Hematopoietic multipotent progenitor cell treated with erythropoietin and hydrocortisone succinate and interleukin-3 and kit ligand, for 4 days (in vitro differentiated cells): ENCODE measurements around the gene COL21A1.
A peak's percentile ranks its signal among the peaks of the same experiment; 100 is the strongest.

ENCODE experiments used
- DNase-seq: peaks from one replicate; pipeline ENCODE4 v3.0.0-alpha.2; 2015

Gene COL21A1

DNA sequence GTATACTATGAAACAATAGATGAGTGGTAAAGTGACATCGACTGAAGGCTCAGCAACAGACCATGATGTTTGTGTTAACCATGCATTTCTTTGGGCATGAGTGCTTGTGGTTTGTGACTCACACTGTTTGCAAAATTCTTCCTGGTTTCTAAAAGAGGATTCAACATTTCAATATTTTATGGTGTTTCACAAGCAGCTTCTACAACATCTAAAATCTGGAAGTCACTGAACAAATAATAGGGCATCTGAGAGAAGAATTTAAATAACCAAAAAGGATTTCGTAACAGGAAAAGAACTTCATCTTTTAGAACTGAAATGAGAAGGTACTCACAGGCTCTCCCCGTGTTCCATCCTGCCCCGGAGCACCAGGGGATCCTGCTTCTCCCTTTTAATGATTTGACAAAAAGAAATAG is 146.2 kb downstream of the COL21A1 start:
- peak; percentile 63 for DNase-seq

DNA sequence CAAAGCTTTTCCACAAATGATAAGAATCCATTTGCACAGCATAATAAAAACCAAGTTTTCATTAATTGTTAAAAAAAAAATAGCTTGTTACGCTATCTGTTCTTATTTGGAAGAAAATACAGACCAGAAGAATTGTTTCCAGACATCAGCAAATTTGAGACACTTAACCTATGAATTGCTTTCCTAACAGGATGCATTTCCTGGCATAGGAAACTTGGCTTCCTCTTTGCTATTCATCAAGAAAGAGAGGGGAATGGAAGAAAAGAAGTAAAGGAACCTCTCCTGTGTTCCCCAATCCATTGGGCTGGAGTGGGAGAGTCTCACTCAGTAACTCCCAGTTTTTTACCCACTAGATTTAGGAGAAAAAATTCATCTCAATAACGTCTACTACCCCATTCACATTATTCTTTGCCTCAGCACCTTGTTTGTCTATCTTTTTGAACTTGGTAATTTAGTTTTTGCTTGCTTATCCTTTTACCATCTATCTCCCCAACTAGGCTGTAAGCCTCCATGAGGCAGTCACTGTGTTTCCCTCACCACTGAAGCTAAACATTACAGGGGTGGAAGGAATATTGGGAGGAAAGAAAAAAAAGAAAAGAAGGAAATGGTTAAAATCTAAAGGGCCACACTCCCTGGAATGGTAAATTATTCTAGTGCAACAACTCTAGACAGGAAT is 150.3 kb downstream of the COL21A1 start:
- DNase-seq: no peak

DNA sequence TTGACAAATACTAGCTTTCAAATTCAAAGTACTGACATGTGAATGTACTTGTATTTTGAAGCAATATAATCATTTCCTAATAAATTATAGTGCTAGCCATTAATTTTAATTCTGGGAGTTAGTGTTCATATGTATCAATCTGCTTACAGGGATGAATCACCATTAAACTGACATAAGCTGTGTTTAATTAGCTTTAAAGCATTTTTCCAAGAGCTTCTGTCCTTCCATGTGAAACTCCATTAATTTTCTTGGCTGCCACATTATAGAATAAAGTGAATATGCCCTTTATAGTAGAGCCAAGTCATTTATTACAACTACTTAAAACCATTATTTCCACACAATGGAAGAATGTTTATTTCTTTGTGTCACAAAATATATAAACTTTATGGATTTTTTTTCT is 150.8 kb downstream of the COL21A1 start:
- no peak for DNase-seq

DNA sequence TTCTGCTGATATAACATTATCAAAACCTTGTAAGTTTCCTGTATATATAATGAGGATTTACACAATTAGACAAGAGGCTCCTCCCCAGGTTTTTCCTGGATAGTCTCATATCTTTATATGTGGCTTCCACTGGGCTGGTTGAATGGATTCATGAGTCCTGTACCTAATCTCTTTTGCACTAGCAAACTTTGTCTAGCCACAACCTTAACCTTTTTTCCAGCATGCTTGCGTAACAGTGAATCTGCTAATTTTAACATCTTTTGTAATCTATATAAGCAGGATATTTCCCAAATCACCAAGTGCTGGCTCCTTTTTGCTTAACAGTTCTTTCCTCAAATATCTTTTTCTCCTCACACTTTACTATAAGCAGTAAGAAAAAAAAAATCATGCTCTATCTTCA is 153.6 kb downstream of the COL21A1 start:
- no peak for DNase-seq

DNA sequence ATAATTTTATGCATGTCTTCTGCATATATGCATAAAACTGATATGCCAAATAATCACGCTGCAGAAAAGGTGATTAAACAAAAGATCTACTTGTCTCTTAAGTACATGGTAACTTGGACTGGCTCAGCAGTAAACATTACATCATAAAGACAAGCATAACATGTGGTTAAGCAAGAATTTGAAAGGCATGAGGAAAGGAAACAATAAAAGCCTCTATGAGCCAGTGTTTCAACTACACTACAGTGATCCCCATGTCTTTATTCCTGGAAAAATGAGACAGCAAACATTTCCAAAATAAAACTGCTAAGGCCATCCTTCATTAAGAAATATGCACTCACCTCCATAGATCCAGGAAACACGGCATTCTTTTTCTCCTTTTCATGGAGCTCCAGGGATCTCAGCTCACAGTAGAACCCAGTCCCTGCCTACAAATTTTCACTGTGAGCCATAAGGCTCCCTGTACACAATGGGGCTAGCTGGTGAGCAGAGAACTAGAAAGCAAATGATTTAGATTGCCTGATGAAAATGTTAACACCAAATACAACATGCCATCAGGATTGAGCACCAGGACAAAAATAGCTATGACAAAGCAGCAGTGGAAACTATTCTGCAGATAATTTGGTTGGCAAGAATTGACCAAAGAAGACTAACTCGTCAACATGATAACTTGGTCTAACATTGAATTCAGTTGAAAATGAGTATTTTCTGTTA is 156.1 kb downstream of the COL21A1 start:
- peak; percentile 2 for DNase-seq

DNA sequence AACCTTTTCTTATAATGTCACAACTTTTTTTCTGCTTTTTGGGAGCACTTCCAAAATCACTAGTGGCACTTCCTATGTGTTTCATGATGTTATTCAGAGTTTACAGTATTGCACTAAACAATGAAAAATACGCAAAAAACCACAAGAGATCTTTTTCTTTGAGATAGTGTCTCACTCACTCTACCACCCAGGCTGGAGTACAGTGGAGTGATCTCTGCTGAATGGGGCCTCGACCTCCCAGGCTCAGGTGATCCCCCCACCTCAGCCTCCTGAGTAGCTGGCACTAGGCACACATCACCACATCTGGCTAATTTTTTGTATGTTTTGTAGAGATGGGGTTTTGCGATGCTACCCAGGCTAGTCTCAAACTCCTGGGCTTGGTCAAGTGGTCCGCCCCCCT is 158.7 kb downstream of the COL21A1 start:
- DNase-seq: no peak

DNA sequence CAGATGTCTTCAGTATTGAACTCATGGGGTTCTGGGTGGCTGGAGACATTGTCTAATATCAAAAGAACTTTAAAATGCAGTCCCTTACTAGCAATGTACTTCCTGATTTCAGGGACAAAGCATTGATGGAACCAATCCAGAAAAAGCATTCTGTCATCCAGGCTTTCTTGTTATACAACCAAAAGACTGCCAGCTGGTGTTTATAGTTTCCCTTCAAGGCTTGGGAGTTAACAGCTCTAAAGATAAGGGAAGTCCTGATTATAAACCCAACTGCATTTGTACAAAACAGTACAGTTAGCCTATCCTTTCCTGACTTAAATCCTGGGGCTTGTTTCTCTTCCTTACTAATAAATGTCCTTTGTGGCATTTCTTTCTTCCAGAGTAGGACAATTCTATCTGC is 160.0 kb downstream of the COL21A1 start:
- no peak for DNase-seq

DNA sequence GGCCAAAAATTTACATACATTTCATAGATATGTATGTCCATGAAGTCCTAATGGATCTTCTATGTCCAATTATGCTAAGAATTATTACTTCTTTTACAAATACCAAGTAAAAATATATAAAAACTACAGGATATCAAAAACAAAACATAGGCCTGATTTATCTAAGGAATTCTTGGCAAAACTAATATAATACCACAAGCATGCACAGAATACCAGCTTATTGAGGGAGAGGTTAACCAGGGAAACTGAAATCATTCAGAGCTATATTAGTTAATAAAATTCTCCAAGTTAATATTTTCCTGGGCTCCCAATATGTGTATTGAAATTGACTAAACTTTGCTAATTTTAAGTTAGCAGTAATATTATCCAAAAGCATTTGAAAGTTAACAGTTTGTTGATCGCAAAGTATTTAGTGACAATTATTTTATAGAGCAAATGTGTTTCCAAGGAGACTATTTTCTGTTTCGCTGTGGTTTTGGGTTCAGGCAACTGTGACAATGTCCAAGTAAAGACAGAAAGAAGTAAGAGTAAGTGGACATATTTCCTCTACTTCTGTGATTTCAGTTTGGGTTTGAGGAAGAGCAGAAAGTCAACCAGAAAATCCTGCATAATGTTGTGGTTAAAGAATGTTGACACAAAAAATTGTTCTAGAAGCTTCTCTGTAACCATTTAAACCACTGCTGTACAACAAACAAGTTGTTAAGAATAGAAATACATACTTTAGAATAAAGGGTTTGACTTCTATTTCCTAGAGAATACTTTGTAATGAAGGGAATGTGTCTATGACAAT is 167.4 kb downstream of the COL21A1 start:
- DNase-seq: no peak

DNA sequence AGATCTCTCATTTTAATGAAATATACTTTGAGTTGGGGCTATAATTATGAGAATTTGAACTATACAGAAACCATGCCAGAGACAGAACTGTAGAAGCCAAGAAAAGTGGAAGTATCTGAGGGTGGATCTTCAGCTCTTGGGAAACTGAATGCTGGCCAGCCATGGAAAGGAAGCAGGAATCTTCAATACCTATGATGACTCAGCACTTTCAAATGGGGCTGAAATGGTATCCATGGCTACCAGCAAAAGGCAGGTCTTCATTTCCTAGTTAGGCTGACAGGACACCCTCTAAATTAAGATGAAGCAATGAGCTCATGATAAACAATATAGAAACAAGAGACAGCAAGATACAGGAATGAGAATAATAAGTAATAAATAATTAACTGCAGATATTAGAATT is 171.3 kb downstream of the COL21A1 start:
- DNase-seq: no peak

DNA sequence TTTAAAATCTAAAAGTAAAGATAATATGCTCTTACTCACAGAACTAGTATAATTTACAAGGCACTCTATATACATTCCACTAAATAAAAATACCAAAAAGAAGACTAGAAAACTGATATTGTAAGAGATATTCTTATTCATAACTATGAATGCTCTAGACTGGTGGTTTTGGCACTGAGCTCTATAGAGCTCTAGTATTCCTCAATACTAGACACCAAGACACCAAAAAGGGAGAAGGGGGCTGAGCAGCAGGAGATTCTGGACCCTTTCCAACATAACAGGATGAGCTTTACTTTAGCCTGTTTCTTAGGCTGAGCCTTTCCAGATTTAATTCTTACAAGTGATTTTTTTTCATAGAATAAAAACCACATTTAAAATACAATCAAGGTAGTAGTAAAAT is 173.6 kb downstream of the COL21A1 start:
- DNase-seq: no peak

DNA sequence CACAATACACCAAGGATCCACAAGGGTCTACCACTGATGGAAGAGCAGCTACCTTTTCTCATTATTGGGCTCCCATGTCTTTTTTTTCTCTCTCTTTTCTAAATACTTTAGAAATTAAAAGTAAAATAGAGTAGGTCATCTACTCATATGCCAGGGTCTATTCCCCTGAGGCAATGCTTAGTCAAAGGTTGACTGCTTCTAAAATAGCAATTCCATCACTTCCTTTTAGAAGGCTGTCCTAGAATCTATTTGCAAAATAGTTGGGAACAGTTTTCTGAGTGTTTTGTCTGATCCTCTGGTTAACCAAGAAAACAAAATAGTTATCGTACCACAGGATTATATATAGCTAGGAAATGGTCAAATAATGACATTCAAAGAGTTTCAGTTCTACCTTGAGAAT is 174.1 kb downstream of the COL21A1 start:
- DNase-seq: no peak

DNA sequence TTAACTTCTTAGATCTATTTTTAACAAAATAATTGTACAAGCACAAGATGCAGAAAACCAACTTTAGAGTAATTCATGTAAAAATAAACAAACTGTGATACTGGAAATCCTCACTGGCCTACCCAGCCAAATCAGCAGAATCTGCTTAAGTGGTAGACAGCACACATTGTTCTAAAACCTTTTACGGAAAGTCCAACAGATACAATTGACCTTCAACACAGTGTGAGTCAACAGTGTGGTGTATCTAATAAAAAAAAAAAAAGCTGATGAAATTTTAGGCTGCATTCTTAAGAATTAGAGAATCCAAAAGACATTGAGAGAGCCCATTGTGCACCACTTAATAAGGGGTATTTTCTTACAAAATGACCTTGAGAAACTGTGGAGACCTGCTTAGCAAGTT is 174.5 kb downstream of the COL21A1 start:
- no peak for DNase-seq

DNA sequence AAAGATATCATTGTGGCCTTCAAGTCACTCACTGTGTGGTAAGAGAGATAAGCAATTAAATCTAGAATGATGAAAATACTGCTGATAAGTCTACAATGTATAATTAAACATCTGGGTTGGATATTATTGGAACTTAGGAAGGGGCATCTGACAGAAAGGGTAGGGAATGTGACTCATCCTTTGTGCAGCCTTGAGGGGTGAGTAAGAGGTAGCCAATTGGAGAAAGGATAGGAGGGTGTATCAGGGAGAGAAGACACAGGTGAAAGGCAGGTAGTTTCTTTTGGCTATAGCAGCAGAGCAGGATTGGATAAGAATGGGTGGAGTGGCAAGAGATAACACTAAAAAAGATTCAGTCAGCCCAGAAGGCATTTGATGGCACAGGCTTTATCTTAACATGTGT is 182.0 kb downstream of the COL21A1 start:
- no peak for DNase-seq

DNA sequence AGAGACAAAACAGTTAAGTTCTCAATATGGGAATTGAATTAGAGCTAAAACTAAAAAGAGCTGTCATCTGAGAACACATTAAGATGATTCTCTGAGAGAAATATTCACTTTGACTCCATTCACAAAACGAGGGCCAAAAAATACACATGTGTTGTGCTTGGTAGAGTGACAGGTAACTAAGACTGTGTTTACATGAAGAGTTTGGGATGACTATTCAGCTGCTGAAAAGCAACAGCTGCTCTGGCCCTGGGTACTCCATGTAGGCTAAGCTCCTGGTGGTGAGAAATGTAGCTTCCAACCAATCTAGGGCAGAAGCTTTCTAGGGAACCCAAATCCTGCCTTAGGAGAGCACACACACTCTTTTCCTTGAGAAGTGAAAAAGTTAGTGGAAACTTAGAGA is 184.5 kb downstream of the COL21A1 start:
- DNase-seq: no peak

DNA sequence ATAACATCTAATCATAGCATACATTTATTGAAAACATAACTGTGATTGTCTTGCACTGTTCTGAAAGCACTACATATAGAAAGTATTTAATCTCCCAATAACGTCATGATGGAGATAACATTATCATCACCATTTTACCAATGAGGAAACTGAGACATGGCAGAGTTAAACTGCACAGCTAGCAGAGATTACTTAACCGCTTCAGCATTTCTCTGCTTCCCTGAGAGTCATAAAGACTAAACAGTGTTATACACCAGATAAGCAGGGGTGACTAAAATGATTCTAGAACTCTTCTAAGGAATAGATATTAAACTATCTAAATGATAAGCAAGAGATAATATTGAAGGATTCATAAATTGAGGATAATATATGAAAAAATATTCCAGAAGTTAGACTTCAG is 188.7 kb downstream of the COL21A1 start:
- no peak for DNase-seq

DNA sequence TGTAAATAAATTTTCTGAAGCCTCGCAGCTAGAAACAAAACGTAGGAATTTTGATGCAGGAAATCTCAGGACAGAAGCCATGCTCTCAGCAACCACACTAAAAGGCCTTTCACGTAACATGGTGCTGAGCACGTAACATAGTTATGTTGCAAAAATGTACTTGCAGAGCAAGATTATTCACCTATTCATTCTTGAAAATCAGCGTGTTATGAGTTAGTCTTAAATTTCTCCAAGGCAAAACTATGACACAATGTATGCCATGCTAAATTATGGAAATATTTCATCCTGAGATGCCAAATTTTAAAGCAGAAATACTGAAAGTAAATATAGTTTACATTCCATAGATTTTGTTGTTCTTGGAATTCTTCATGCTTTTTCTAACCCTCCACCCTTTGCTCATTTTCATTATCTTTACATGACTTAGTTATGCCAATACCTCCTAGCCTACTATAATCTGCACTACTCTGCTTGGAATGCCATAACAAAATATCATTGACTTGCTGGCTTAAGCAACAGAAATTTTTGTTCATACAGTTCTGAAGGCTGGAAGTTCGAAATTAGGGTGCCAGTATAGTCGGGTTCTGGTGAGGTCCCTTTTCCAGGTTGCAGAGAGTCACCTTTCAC is 192.2 kb downstream of the COL21A1 start:
- no peak for DNase-seq

DNA sequence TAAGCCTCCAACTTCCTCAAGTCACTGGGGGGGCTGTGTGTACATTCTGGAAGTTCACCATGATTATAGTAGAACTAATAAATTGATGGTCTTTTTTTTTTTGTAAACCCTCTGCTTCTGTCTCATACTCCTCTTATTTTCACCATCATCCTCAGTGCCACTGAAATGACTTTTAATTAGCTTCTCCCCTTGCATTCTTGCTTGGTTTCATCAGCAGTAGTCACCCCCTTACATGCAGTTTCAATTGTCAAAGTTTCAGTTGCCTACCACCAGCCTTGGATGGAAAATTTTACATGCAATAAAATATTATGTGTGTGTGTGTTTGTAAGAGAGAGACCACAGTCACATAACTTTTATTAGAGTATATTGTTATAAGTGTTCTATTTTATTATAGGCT is 196.2 kb downstream of the COL21A1 start:
- DNase-seq: no peak

DNA sequence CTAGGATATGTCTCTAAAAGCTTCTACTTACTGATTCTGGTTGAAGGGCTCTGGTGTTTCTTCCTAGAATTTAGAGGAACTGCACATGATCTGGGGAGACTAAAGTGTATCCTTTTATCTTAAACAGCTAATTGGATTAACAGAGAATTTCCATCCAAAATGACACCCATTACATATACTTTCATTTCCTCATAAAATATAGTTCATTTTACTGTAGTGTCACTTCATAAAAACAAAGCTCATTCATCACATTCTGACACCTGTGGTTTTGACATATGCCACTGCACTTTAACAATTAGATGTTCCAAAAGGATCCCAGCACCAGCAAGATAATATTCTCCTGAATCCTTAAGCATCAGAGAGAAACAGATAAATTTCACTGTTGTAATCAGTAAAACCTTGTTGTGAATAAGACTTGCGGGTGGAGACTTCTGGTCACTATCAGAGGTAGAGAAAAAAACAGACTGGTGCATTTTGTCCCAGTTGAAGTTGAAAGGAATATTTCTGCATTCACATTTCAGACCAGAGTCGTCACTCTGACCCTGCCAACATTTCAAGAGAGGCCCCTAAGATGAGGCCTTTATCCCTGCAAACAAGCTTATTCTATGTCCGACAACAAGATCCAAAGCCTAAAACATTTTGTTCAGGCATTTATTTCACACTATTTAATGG is 196.7 kb downstream of the COL21A1 start:
- DNase-seq: no peak

DNA sequence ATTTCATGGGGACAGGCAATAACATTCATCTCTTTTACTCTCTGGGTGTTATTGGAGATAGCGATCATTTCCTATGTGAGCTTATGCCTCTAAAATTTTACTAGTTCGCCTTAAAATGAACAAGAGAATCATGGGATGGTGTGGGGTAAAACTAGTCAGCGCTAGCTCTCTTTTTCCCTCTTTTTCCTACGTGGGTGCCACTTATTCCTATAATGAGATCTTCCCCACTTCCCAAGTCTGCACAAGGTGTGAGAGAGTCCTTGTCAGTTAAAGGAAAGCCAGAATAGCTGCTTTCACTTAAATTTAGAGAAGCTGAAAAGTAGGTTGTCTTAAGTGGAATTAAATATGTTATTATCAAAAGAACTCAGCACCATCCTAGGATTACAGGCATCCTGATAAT is 198.8 kb downstream of the COL21A1 start:
- DNase-seq: no peak

DNA sequence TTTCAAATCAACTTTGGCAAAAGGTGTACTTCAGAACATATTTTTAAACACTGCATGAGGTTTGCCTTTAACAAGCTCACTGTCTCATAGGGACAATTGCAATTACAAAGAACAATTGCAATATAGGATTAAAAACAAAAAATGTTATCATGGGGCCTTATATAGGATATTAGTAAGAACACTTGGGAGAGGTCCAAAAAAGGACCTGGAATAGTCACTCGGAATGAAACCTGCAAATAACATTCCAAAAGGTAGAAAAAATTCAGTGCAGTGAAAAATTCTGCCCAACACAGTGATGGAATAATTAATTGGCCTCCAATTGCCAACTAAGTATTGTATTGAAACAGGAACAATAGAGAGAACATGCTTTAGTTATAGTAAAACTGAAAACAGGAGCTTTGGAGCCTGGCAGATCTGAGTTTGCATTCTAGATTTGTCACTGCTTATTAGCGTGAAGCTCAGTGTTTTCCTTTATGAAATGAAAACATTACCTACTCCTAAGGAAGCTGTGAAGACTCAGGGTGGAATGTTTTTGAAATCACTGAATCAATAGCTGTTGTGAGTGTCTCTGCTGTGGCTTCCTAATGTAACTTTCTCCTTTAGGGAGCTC is 199.3 kb downstream of the COL21A1 start:
- DNase-seq: no peak

DNA sequence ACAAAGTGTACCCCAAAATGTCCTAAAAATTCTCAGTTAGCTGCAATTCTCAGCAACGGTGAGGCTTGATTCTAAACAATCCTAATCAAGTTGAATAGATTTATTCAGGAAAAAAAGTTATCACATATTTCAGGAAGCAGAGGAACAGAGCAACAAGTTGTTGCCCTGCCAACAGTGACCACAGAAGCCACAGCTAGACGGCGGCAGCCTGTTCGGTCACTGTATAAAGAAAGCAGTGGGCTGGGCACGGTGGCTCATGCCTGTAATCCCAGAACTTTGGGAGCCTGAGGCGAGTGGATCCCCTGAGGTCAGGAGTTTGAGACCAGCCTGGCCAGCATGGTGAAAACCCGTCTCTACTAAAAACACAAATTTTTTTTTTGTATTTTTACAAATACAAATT is 200.8 kb downstream of the COL21A1 start:
- DNase-seq: peak; percentile 77

DNA sequence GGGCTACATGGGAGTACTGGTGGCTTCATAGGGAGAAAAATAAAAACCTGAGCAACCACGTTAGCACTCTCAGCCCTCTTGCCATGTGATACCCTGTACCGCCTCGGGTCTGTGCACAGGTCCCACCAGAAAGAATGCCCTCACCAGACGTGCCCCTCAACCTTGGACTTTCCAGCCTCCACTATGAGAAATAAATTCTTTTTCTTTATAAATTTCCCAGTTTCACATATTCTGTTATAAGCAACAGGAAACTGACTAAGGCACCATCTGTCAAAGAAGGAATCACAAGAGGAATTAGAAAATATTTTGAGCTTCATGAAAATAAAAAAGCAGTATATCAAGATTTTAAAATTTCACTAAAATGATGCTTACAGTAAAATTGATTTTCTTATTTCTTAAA is 203.6 kb downstream of the COL21A1 start:
- no peak for DNase-seq

DNA sequence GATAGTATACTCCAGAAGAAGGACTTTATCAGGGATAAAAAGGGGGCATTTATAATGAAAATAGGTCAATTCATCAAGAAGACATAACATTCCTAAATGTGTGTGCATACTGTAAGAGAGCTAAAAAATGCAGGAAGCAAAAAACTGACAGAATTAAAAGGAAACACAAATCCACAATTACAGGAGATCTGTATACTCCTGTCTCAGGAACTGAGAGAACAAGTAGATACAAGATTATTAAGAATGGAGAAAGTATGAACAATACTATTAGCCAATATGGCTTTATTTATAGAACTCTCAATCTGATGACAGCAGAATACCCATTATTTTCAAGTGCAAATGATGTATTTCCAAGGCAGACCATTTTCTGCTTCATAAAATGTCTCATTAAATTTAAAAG is 204.3 kb downstream of the COL21A1 start:
- no peak for DNase-seq
